ENCODE data around the gene AQP3. TPM values are rescaled to one million over a fixed set of nuclear protein-coding genes. Genes with fewer than 3 reads are reported as not detected.

The AQP3 gene
- total RNA-seq, 4 donors from 2014 or later, result 1,484 to 2,988 (median 2,291) TPM

GRCh38 chr9:33446240-33446945 is 1.0 kb downstream of the AQP3 start:
- peaks cover 16 to 94% (median 35%) of the 10 kb centered on the region in 3 donors for H3K4me1 ChIP-seq

GRCh38 chr9:33445389-33446239 is 1.8 kb downstream of the AQP3 start:
- 51 to 61% methylated on average over 8 of the region's 11 CpGs for WGBS, 2 donors
- TF ChIP-seq POLR2A (IDR thresholded peaks at IDR 0.05) (peak in 1 of 4 donors; percentile 18), CTCF (IDR thresholded peaks at IDR 0.05) (peak in 1 of 6 experiments; percentile 5)
- Histone ChIP-seq H3K4me1 (peaks cover 19 to 97% (median 40%) of the 10 kb centered on the region in 3 donors), H3K4me3 (peak overlapping the region; percentile 70 to 78 (median 74)), H3K9me3 (no peaks in the 10 kb centered on the region), H3K36me3 (peaks cover 16 to 37% (median 24%) of the 10 kb centered on the region in 3 donors), H3K27ac (peak overlapping the region; percentile 87 to 92 (median 92)), H3K27me3 (no peaks in the 10 kb centered on the region)
- no peak for DNase-seq
- intact Hi-C loops (cut with DNase I), result loop anchor here (5.0 kb wide), 1 partner anchor 43 kb away; the partner anchor contains the start of gene AQP7

More at GRCh38 chr9:33446240-33446945, 1.0 kb downstream of the AQP3 start:
- H3K9me3 ChIP-seq, result no peaks in the 10 kb centered on the region
- peaks cover 15 to 29% (median 24%) of the 10 kb centered on the region in 3 donors for H3K36me3 ChIP-seq
- no peaks in the 10 kb centered on the region for H3K27me3 ChIP-seq
- intact Hi-C loops (cut with DNase I), result loop anchor here (5.0 kb wide), 1 partner anchor 44 kb away; the partner anchor contains the start of gene AQP7
- H3K27ac ChIP-seq, result peak overlapping the region; percentile 87 to 92 (median 92)
- 14 to 25% methylated on average over 10 to 12 of the region's 12 CpGs for WGBS, 2 donors
- H3K4me3 ChIP-seq, result peak overlapping the region; percentile 70 to 78 (median 74)
- TF ChIP-seq CTCF (IDR thresholded peaks at IDR 0.05) (no peak), POLR2A (IDR thresholded peaks at IDR 0.05) (peak in 1 of 4 donors; percentile 35)
- no peak for DNase-seq

GRCh38 chr9:33443464-33444154 is 3.8 kb downstream of the AQP3 start:
- H3K4me3 ChIP-seq, result peak overlapping the region; percentile 70 to 78 (median 74)
- peaks cover 33 to 99% (median 51%) of the 10 kb centered on the region in 3 donors for H3K4me1 ChIP-seq

GRCh38 chr9:33443047-33443446 is 4.3 kb downstream of the AQP3 start:
- H3K4me1 ChIP-seq, result peaks cover 34 to 99% (median 46%) of the 10 kb centered on the region in 3 donors
- H3K9me3 ChIP-seq, result no peaks in the 10 kb centered on the region
- no peaks in the 10 kb centered on the region for H3K27me3 ChIP-seq
- peak overlapping the region; percentile 75 to 92 (median 92) for H3K27ac ChIP-seq
- intact Hi-C loops (cut with DNase I), result no loop called here
- H3K36me3 ChIP-seq, result peaks cover 16 to 40% (median 24%) of the 10 kb centered on the region in 3 donors
- TF ChIP-seq CTCF (IDR thresholded peaks at IDR 0.05) (no peak), POLR2A (IDR thresholded peaks at IDR 0.05) (no peak)
- 51 to 52% methylated on average over 5 of the region's 9 CpGs for WGBS, 2 donors
- H3K4me3 ChIP-seq, result peak overlapping the region in 3 of 4 donors; percentile 70 to 78 (median 72)
- DNase-seq, result no peak

More at GRCh38 chr9:33443464-33444154, 3.8 kb downstream of the AQP3 start:
- intact Hi-C loops (cut with DNase I), result no loop called here
- 33 to 56% methylated on average over 1 to 4 of the region's 10 CpGs for WGBS, 2 donors
- H3K36me3 ChIP-seq, result peaks cover 16 to 40% (median 24%) of the 10 kb centered on the region in 3 donors
- H3K27me3 ChIP-seq, result no peaks in the 10 kb centered on the region
- H3K27ac ChIP-seq, result peak overlapping the region; percentile 75 to 92 (median 92)
- H3K9me3 ChIP-seq, result no peaks in the 10 kb centered on the region
- TF ChIP-seq POLR2A (IDR thresholded peaks at IDR 0.05), result no peak
- TF ChIP-seq CTCF (IDR thresholded peaks at IDR 0.05), result peak in 1 of 6 experiments; percentile 20
- no peak for DNase-seq
